NCI-H1092 (cell line): ENCODE measurements around the gene SLBP.
A peak's percentile ranks its signal among the peaks of the same experiment; 100 is the strongest.
"Not testable (repeated sequence)": the region's sequence is repeated elsewhere in the genome, so short reads cannot be mapped to it uniquely, and the experiment has no call there.

Source experiments
- DNase-seq: peaks from one replicate; lab custom pipeline; 2025; lab: John Stamatoyannopoulos, UW

Gene SLBP

DNA sequence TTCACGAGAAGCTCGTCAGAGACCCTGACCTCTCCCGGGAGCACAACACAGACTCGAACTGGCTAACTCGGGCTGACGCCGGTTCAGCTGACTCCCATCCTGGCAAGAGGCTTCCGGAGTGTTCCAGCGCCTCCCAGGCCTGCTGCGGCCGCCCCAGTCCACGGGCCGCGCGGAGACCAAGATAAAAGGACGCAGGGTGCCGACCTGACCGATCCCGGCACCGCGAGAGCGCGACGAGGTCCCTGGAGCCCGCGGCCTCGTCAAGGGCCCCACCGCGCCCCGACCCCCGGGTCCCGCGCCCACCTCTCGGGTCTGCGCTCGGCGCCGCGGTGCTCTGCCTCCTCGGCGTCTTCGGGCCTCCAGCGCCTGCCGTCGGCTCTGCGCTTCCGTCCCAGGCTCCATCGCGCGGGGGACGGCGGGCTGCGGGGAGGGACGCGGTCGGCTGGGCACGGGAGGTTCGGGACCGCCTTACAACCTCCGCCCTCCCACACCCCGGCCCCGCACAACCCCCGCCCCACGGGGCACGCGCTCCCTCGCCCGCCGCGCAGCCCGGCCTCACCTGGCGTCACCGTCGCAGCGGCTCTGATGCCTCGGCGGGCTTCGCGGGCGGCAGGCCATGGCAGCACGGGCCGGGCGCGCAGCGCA lies 426 bp downstream of the SLBP start:
- no peak for DNase-seq

DNA sequence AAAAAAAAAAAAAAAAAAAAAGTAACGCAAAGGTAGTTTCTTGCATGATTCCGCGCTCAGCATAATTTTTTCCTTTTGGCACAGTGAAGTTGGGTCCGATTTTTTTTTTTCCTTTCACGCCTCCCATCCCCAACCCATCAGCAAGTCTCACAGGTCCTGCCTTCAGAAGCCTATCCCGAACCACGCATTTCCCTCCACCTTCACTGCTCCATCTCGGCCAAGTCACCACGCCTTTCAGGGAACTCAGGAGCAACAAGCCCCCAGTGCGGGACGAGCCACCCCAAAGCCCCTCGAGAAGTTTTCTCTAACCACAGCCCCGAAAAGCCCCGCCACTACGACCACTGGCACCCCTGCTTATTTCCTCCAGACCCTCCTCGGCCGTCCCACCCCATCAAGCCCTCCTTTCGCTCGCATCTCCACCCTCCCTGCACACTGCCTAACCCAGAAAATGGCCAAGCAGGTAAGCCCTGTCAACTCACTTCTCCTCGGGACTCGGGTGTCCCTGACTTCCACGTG lies 1.0 kb downstream of the SLBP start:
- DNase-seq = no peak

DNA sequence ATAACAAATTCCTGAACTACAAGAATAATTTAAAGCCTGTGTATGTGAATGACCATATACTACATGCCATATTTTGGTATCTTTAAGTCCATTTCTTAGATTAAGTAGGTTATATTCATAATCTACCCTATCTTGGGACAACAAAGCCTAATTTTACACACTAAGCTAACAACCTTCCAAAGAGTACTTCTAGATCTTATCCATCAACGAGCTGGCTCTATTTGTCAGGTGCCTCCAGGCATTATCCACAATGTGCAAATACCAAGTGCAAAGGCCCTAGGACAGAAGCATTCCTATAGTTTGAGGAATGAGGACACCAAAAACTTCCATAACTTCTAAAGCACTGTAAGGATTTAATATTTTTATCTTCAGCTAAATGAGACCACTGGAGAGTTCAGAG lies 3.5 kb downstream of the SLBP start:
- no peak for DNase-seq

DNA sequence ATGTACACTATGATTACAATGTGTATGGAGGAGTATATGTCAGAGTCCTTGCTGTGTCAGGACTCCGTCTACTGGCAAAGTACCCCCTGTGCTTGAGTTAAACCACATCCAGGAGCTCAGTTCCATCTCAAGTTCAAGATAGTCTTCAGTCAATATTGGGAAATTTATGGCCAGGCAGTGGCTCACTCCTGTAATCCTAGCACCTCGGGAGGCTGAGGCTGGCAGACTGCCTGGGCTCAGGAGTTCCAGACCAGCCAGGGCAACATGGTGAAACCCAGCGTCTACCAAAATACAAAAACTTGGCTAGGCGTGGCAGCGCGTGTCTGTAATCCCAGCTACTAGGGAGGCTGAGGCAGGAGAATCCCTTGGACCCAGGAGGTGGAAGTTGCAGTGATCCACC lies 5.8 kb downstream of the SLBP start:
- DNase-seq = no peak

DNA sequence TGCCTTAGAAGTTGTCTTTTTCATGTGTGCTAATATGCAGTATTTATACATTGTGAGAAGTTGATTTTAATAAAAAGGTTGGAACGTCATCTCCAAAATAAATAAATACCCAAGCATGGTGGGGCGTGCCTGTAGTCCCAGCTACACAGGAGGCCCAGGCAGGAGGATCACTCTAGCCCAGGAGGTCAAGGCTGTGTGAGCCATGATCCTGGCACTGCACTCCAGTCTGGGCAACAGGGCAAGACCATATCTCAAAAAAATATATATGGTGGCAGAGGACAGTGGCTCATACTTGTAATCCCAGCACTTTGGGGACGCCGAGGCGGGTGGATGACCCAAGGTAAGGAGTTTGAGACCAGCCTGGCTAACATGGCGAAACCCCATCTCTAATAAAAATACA lies 6.4 kb downstream of the SLBP start:
- DNase-seq = no peak

DNA sequence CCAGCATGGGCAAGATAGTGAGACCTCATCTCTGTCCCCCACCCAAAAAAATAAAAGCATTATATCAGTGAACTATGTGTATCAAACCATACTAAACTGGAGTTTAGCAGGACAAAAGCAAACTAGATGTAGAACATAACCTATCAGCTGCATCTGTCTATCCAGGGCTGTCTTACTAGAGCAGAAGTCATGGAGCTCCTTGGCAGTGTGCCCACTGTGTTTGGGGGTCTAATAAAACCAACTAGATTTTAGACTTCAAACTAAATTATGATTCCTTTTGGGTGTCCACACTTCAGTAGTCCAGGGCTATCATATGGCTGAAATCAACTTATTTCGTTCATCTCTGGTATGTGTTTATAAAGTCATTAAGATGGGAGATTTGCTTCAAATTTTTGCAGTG lies 8.3 kb downstream of the SLBP start:
- no peak for DNase-seq

DNA sequence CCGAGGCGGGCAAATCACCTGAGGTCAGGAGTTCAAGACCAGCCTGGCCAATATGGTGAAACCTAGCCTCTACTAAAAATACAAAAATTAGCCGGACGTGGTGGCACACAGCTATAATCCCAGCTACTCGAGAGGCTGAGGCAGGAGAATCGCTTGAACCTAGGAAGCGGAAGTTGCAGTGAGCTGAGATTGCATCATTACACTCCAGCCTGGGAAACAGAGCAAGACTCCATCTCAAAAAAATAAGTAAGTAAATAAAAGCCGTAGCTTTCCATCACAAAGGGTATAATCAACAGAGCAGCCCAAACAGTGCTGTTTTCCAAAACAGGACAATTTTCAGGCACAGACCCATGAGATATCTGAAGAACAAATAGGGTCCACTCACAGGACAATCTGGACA lies 10.4 kb downstream of the SLBP start:
- DNase-seq = not testable (repeated sequence)

DNA sequence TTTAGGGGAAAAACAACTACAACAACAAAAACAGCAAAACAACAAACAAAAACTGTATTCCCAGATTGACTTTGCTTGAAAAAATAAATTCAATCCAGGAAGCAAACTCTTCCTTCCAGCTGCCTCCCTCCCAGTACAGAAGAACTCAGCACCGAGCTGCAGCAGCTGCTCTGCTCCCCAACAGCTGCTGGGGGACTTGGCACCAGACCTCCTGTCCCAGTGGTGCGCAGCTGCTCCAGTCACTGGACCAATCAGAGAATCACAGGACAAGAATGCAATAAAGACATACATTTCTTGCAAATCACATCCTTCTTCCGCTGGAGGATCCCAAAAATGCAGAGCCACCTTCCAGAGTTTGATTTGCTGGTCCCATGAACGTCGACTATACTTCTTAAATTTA lies 16.2 kb downstream of the SLBP start:
- DNase-seq = no peak

DNA sequence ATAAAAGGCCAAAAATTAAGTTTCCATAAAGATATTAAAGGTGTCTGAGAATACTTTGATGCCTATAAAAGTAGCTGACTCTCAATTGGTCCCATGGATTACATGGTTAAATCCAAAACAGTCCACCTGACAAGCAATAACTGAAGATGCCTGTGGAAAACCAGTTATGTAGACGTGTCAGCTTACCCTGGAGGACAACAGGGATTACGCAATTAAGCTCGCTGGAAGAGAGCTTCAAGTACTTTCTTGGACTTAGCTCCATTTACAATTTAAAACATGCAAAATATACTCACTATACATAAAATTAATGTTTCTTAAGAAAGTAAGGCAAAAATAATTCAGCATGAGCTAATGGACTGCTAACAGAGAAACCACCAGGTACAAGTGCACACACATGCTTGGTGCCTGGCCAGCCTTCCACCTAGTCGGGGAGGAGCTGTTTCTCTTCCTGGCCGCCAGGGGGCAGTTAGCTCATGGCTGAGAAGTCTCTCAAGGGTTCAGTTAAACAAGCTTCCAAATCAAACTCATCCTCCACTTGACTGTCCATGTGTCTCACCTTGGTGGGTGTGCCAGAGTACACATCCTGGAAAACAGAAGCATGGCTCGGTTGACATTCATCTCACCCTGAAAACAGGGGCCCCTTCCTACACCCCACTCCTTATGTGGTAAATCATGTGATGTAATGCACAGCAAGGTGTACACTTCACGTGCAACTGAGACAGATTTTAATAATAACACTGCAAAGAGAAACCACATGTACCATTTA lies 18.8 kb downstream of the SLBP start:
- no peak for DNase-seq

DNA sequence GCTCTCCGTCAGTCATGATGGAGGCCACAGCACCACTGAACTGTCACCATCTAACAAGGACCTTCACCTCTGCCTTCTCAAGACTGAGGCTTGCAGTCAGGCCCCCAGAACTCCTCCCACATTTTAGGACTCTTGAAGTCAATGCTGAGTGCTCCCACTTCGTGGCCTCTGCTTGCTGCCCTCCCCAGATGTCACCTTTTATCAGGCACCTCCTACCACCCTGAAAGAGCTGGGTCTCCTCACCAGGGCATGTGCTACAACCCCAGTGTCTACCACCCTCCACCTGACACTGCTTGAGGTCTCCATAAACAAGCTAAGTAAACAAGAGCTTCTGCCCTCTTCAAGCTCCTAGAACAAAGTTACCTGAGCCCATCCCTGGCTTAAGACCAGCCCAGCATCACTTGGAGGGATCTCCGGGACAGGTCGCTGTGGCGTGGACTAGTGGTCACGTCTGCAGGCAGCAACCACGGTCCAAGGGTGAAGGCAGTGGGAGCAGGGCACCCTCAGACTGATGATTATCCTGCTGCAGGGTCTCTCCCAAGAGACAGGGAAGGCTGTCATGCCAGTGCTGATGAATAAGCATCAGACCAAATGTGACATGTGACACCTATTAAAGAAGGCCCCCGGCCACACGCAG lies 20.3 kb downstream of the SLBP start:
- DNase-seq = no peak

DNA sequence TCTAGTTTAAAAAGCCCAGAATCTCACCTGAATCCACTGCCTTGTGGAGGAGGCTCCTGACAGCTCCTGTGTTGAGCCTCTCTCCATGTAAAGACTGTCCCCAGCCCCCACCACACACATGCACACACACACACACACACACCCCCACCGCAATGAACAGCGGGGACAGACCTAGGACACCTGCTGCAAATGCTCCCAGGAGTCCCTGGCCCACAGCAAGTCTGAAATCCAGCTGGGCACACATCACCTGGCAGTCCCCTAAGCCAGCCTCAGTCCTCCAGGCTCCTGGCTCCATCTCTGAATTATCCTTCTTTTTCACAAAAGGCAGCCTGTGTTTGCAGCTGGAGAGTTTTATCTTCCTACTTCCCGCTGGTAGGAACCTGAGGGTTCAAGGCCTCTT lies 21.4 kb downstream of the SLBP start:
- no peak for DNase-seq

DNA sequence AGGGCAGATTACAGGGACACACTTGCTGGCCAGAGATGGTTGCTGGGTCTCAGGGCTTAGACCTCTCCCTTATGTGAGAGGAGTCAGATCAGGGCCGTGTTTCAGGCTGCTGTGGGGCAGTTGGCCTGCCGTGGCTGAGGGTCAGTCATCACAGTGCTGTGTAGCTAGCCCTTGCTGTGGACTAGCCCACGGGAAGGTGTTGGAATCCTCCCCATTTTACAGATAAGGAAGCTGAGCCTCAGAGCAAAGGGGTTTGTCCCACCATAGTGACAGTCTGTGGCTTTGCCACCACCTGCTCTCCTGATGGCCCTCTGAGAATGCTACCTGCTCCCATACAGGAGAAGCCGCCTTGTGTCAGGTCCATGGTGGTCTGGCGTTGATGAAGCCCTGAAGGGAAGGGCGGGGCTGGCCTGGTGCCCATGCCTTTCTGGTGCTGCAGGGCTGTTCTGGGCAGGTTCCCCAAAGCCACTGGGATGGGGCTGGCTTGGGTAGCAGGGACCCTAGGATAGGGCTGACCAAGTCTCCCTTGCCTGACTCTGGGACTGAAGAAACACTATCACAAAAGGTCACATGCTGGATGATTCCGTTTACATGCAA lies 25.6 kb downstream of the SLBP start:
- no peak for DNase-seq

DNA sequence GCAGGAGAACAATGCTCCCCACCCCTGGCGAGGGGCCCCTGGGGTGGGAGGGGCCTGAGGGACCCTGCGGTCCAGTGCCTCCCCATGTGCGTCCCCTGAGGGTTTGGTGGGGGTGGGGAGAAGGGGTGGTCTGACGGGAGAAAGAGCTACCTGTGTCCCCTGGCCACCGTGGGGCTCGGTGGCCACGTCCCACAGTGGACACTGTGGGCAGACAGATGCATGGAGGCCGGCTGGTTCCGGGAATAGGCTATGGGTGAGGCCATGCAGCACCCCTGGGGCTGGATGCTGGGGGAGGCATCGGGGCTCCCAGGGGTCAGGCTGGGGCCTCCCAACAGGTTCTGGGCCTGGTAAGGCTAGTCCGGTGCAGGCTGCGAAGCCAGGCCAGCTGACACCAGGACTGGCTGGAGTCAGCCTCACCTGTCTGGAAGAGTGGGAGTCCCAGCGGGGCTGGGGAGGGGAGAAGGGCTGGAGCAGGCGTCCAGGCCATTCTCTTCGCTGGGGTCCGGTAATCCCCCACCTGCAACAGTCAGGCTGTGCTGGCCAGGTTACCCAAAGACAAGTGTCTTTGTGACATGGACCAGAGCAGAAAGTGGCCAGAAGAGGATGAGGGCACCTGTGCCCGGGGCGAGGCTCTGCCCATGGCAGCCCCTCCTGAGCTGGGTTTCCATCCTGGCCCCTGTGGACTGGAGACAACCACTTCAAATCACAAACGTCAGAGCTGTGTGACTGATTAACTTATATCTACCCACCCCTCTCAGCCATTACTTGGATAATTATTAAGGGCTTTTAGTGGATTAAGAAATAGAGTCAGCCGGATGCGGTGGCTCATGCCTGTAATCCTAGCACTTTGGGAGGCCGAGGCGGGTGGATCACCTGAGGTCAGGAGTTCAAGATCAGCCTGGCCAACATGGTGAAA lies 26.6 kb downstream of the SLBP start:
- DNase-seq = no peak

DNA sequence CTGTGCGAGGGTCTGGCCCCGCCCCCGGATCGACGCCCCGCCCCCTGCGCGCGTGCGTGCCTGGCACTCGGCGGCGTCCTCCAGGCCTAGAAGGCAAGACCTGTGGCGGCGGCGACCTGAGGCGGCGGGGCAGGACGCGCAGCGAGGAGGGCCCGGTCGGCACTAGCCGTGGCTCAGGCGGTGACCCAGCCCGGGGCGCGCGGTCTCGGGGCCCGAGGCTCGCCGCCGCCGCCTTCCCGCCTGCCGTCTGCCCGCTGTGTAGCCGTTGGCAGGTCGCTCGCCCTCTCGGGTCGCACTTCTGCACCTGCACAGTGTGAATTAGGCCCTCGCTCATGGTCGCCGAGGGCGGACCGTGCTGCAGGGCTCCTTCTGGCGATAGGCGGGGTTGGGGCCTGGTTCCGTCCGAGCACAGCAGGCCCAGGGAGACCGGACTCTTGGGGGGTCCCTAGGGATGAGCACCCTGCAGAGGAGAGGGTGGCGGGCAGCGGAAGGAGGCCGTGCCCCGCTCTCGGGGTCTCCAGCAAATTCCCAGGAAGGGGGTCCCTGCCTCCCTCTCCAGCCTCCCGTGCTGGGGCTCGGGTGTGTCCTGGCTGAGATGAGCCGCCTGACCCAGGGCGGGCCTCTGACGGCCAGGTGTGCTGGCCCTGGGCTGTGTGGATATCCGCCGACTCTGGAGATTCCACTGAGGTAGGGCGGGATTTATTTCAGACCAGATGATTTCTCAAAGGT lies 27.4 kb downstream of the SLBP start:
- DNase-seq = no peak

DNA sequence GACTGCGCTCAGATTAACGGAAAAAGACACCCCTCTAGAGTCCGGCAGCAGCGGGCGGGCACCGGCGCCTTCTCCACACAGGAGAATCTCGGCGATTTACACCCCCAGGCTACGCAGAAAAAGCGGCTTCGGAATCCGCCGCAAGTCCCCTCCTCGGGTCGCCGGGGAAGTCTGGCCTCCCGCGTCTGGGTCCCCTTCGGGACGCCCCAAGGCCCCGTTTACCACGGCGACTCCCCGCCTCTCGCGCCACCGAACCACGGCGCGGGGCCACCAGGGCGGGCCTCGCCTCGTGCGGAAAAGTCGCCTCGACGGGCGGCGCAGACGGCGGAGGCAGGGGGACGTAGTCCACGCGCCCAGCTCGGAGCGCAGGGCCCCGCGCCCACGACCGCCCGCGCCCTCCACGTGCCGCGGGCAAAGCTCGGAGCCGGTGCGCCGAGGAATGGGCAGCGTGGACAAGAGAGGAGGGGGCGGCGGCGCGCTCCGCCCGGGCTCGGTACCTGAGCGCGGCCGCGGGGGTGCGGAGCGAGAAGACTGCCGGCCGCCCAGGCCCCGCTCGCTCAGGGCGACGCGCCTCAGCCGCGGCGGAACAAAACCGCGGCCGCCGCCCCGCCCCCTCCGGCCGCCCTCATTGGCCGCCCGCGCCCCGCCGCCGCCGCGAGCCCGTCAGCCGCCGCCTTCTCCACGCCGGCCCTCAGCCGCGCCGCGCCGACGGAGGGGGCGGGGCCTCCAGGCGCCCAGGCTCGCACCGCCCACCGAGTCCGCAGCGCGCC lies 28.2 kb downstream of the SLBP start, which contains the start of gene FAM53A:
Gene FAM53A (minus strand): TSS at position 578 of the 770 bp plus-strand sequence. CDS start 15,572 bp downstream, outside the sequence.
- peak; percentile 80 for DNase-seq

DNA sequence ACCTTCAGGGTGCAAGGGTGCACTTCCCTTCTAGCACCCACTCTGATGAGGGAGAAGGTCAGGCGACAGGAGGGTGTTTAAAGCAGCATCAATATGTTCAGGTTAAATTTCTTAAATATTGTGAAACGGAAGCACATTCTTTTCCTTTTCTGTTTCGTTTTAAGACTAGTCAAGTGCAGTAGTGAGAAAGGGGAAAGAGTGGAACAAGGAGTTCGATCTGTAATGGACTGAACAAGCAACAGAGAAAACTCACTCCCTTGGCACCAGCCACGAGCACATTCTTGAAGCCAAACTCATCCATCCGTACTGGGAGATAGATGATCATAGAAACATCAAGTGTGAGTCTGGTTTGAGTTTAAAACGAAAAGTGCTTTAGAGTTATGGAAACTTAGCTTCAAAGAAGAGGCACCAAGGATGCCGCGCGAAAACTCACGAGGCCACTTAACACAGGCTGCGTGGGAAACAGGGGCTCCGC lies 28.8 kb downstream of the SLBP start:
- DNase-seq = no peak

DNA sequence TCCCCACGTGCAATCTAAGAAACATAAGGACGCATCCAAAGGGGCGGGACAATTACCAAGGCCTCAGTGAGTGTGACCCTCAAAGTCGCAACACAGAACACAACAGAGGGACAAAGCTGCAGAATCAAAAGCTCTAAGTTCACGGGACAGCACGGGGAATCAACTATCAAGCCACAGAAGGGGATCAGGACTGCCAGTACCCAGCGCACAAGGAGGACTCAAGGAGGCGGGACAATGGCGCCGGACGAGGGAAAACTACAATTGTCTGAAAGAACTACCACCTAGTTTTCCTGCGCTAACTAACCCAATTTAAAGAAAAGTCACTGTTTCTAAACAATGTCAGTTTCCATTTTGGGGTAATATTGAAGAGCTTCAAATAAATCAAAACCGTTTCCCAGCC lies 29.3 kb downstream of the SLBP start:
- DNase-seq = no peak

DNA sequence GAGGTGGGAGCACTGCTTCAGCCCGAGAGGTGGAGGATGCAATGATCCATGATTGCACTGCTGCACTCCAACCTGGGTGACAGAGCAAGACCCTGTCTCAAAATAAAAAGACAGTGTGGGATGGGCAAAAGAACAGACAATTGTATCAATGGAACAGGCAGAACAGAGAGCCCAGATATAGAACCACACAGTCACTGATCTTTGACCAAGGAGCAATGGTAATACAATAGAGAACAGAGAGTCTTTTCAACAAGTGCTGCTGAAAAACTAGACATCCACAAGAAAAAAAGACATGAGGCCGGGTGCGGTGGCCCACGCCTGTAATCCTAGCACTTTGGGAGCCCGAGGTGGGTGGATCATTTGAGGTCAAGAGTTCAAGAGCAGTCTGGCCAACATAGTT lies 33.9 kb downstream of the SLBP start:
- DNase-seq = no peak

DNA sequence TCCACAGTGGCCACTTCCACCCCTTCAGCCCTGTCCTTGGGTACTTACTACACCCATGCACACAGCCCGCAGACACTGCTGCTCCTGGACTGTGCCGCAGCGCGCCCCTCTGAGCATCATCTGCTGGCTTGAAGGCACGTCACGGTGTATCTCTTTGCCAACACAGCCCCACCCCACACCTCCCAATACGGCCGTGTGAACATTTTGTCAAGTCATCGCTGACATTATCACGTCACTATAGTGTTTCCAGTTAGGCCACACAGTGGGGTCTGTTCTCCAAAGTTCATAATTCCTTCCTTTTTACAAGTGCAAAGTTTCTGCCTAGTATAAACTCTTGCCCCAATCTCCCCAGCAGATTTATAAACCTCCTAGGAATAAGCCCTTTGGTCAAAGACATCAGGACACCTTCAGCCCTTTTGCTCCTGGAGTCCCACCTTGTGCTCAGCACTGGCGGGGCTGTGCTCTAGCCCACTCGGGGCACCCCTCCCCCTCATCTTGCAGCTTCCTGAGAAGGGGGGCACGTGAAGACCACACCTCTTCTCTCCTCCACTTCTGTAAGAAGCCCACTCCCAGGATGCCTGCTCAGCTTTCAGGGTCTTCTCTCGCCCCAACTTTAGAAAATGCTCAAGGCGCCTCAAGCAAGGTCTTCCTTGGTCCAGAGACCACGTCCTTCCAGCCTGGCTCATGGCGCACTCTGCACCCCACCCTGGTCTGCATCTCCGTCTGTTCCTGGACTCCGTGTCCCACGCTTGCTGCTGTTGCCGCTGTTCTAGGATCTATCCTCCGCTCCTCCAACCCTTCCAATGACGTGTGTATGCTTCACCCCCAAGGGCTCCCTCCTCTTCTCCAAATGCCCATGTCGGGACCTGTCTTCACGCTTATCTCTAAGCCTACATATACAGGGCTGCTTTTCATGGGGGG lies 35.3 kb downstream of the SLBP start:
- DNase-seq = no peak
